Activated CD4-positive, alpha-beta T cell treated with anti-CD3 and anti-CD28 coated beads for 1 hour (primary cell): ENCODE measurements around the gene IRS2.
A peak's percentile ranks its signal among the peaks of the same experiment; 100 is the strongest.
"Not testable (repeated sequence)": the region's sequence is repeated elsewhere in the genome, so short reads cannot be mapped to it uniquely, and the experiment has no call there.

Source experiments
- DNase-seq: peaks from one replicate; pipeline ENCODE4 v3.0.0-alpha.2; 2020

IRS2 gene

GRCh38 chr13:109786457-109787134 lies at the start of gene IRS2:
Gene IRS2 (minus strand): TSS chr13:109786583. CDS start chr13:109786053, 530 bp downstream.
- DNase-seq = peak; percentile 91

DNA sequence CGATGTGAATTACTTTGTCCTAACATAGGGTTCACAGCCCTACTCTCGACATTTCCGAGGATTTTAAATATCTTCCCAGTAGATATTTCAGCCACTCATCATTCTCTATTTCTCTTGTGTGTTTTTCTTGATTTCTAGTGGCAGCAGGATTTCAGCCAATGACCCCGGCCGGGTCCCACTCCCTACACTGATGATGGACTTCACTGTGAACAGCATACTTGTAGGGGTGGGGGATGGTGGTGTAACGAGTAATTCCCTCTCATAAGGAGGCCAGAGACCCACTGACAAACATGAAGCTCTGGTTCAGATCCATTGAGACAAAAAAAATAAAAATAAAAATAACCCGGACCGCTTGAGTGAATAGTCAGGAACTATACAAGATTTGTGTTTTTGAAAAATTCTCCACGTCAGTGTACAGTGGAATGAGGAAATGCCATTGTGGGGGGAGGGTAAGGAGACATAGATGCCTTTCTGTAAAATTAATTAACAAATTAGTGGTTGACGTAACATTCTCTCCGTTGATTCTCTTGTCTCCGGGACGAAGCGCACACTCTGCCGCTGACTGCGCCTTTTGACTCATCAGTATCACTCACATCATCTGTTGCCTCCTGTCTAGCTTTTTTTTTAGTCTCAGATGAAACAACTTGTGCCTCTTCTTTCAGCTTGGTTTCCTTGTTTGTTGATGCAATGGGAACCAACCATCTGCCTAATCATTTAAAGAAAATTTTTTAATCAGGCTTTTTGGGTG lies 48.8 kb upstream of the IRS2 start:
- no peak for DNase-seq

GRCh38 chr13:109833940-109834339 lies 47.6 kb upstream of the IRS2 start:
- no peak for DNase-seq

GRCh38 chr13:109833071-109833470 lies 46.7 kb upstream of the IRS2 start:
- DNase-seq = no peak

DNA sequence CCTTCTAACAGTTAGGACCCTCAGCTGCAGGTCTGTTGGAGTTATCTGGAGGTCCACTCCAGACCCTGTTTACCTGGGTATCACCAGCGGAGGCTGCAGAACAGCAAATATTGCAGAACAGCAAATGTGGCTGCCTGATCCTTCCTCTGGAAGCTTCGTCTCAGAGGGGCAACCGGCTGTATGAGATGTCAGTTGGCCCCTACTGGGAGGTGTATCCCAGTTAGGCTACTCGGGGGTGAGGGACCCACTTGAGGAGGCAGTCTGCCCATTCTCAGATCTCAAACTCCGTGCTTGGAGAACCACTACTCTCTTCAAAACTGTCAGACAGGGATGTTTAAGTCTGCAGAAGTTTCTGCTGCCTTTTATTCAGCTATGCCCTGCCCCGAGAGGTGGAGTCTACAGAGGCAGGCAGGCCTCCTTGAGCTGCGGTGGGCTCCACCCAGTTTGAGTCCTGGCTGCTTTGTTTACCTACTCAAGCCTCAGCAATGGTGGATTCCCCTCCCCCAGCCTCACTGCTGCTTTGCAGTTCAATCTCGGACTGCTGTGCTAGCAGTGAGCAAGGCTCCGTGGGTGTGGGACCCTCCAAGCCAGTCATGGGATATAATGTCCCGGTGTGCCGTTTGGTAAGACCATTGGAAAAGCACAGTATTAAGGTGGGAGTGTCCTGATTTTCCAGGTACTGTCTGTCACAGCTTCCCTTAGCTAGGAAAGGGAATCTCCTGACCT lies 42.4 kb upstream of the IRS2 start:
- not testable (repeated sequence) for DNase-seq

- not testable (repeated sequence) for DNase-seq
Measured at GRCh38 chr13:109823201-109823600, 36.8 kb upstream of the IRS2 start.

- DNase-seq = no peak
Measured at GRCh38 chr13:109821103-109821502, 34.7 kb upstream of the IRS2 start.

DNA sequence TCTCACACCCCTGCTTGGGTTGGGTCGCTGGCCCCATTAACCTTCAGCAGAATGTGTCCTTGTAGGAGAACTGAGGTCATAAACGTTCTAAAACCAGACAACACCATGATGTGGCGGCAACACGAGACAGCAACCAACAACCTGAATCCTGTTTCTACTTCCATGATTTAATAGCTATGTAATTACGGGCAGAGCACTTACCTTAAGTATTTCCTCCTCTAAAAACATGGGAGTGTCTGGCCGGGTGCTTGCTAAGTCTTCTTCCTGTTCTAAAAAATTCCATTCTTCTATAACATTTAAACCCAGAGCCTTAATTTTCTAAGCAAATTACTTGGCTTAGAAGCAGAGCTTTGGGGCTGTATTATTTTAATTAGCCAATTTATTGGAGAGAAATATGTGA lies 33.5 kb upstream of the IRS2 start:
- DNase-seq = no peak

- DNase-seq = no peak
Measured at GRCh38 chr13:109818886-109819285, 32.5 kb upstream of the IRS2 start.

GRCh38 chr13:109817591-109818535 lies 31.5 kb upstream of the IRS2 start:
- no peak for DNase-seq

DNA sequence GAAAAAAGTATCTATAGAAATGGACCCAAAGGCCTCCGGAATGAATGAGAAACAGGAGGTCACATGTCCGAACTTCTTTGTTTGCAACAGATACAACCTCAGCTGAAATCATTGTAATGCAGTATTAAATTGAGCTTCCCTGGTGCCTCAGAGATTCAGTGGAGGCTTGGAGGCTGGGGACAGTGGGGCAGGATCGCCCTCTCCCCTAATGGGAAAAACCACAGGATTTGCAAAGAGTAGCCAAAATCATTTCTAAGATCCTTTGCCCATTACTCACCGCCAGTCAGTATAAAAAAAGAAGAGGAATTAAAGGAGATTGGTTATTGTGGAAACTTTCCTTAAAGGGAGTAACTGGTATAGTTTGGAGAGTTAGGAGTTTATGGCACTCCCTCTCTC lies 30.4 kb upstream of the IRS2 start:
- DNase-seq = no peak

- no peak for DNase-seq
Measured at GRCh38 chr13:109816112-109816807, 29.9 kb upstream of the IRS2 start.

- DNase-seq = no peak
Measured at GRCh38 chr13:109815651-109816050, 29.3 kb upstream of the IRS2 start.

GRCh38 chr13:109813663-109814062 lies 27.3 kb upstream of the IRS2 start:
- DNase-seq = no peak

- no peak for DNase-seq
Measured at GRCh38 chr13:109812382-109812781, 26.0 kb upstream of the IRS2 start.

- DNase-seq = no peak
Measured at GRCh38 chr13:109810761-109811510, 24.6 kb upstream of the IRS2 start.

DNA sequence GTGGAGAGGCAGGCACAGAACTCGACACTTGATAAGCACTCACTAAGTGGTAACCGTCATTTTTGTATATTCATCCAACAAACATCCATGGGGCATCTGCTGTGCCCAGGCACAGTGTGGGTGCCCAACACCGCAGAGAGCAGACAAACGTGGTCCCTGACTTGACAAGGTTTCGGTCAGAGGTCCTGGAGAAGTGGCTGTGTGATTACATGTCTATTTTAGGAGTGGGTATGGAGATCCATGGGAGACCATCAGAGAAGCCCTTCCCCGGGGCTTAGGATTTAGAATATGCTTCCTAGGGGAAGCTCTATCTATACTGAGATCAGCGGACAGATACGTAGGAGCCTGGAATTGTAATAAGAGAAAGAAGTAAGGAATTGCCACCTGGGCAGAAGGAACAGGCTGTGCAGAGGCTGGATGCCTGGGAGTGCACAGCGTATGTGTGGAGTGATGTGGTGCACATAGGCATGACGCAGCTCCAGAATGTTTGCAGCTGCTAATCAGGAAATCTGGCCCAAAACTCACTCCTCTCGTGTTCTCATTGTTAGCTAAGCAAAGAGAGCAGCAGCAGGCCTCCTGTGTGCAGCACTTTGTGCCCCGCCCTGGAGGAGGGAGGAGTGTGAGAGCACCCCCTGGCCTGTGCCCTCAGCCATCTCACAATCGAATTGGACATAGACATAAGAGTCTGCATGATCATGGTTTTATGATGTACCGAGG lies 23.0 kb upstream of the IRS2 start:
- DNase-seq = no peak

DNA sequence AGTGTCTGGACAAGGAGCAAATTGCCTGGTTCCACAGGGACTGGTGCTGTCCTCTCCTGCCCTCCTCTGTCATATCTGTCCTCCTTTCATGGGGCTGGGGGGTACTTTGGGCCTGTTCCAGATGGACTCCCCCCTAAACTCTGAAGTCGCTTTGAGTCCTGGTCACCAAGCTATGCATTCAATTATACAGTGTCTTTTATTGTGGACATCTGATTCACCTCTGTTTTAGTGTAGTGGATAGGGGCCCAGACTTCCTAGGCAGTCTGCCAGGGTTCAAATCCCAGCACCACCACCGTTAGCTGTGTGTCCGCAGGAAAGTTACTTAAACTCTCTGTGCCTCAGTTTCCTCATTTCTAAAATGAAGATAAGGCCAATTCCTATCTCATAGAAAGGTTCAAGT lies 21.0 kb upstream of the IRS2 start:
- no peak for DNase-seq

- DNase-seq = no peak
Measured at GRCh38 chr13:109804654-109805053, 18.3 kb upstream of the IRS2 start.

DNA sequence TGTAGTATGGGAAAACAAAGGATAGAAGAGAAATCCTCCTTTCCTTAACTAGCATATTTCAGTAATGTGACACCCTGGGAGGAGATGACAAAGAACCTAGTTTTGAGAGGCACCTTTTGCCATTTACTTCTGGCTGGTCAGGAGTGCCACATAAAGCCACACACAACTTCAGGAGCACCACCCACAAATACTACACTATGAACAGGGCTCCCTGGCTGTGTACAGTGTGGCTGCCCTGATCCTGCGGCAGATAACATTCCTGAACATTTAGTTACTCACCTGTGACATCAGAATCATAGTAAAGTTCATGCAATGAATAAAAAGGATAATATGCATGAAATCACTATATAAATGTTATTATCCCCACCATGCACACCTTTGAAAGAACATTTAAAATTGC lies 17.4 kb upstream of the IRS2 start:
- DNase-seq = no peak

DNA sequence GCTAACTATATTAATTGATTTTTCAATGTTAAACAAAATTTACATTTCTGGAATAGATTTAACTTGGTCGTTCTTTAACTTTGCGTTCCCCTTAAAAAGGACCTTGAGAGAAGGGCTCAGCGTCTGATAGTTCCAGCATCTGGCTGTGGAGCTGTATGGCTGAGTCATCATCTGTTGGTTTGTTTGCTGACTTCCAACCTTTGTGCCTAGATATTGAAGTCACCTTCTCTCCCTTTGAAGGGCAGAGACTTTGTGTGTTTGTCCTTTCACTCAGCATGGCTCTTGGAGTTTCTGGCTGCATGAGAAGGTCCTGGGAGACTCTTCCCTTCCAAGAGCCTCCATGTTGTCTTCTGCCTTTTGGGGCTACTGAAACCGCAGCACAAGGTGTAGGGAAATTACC lies 16.6 kb upstream of the IRS2 start:
- DNase-seq = no peak
